Lower leg skin (tissue), 4 donors: Measurements from ENCODE around the gene IMMP2L. TPM values are rescaled to one million over a fixed set of nuclear protein-coding genes. Genes with fewer than 3 reads are reported as not detected.

Source experiments
- DNase-seq, 2 donors: peaks; one replicate each; pipeline ENCODE4 v3.0.0-alpha.2; 2019; ENCODE audit warnings: low spot score in 2 of 2
- H3K4me3 ChIP-seq: fragments of 200-600 bp; sonication (generic); 2 replicates; pipeline ENCODE4 v1.5.1; 2017; ENCODE audit warnings: mild to moderate bottlenecking, low read depth; ENCODE audit not compliant: poor library complexity, severe bottlenecking
- POLR2A ChIP-seq, 2 donors: fragments of 450-650 bp; IDR thresholded peaks; one replicate each; pipeline ENCODE4 v1.6.1; 2016 to 2017; ENCODE audit warnings: antibody characterized with exemption in 2 of 2, mild to moderate bottlenecking in 1 of 2, moderate library complexity in 1 of 2
- WGBS, 2 donors: methylation state at CpG; one replicate each; pipeline ENCODE4 v1.1.5; 2018; 5-methylcytosine and 5-hydroxymethylcytosine counted together
- intact Hi-C: fragments of 100-400 bp; cut with DNase I; formaldehyde crosslinking; loops from one replicate; pipeline ENCODE4 v1.15.0; 2023; ENCODE audit warnings: low total_unique reads
- total RNA-seq, 4 donors: library from RNA; depleted of rRNA; stranded (reverse); fragments of >200 nt; gene quantifications; one replicate each; pipeline ENCODE4 v1.1.0, GENCODE V29; 2016
- TF ChIP-seq, protein P1 (sequence below), 3 donors: fragments of 450-650 bp; IDR thresholded peaks; one replicate each; pipeline ENCODE4 v1.5.1; 2016; ENCODE audit warnings: antibody characterized with exemption in 3 of 3, mild to moderate bottlenecking in 3 of 3, moderate library complexity in 2 of 3

Gene IMMP2L
- total RNA-seq, 4 donors from 2014 or later: 13.6 to 16.8 (median 16.4) TPM

DNA sequence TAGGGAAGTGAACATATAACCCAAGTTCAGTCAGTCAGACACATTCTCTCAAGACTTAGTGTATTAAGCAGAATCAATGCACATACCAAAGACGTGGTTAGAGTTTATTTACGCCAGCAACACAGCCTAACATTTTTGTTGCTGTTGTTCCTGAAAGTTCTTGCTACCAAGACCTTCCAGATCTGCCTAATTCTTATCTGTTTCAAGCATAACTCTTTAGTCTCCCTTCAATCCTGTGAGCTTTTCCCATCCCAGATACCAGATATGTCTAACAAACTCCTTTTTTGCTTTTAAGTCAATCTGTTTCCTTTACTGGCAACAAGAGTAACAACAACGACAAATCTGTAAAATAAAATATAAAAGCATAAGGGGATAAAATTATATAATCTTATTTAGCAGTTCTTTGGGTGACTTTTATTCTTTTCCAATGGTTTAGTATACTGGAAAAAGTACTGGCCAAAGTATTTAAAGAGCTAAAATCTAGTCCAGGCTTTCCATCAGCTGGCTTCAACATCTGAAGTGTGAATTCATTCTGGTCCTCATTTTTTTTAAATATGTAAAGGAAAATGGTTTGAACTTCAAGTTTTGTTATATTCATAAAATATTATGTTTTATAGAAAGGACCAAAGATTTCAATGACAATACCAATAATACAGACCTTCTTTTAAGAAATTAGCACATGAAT lies 193.8 kb downstream of the IMMP2L start:
- intact Hi-C loops: no loop called here
- DNase-seq: no peak
- no peak for TF ChIP-seq POLR2A (IDR thresholded peaks at IDR 0.05)
- TF ChIP-seq, protein P1, sequence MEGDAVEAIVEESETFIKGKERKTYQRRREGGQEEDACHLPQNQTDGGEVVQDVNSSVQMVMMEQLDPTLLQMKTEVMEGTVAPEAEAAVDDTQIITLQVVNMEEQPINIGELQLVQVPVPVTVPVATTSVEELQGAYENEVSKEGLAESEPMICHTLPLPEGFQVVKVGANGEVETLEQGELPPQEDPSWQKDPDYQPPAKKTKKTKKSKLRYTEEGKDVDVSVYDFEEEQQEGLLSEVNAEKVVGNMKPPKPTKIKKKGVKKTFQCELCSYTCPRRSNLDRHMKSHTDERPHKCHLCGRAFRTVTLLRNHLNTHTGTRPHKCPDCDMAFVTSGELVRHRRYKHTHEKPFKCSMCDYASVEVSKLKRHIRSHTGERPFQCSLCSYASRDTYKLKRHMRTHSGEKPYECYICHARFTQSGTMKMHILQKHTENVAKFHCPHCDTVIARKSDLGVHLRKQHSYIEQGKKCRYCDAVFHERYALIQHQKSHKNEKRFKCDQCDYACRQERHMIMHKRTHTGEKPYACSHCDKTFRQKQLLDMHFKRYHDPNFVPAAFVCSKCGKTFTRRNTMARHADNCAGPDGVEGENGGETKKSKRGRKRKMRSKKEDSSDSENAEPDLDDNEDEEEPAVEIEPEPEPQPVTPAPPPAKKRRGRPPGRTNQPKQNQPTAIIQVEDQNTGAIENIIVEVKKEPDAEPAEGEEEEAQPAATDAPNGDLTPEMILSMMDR (IDR thresholded peaks at IDR 0.05): no peak
- 96% methylated on average over 3 of the region's 3 CpGs for WGBS, 2 donors
- H3K4me3 ChIP-seq: no peak overlapping the region

DNA sequence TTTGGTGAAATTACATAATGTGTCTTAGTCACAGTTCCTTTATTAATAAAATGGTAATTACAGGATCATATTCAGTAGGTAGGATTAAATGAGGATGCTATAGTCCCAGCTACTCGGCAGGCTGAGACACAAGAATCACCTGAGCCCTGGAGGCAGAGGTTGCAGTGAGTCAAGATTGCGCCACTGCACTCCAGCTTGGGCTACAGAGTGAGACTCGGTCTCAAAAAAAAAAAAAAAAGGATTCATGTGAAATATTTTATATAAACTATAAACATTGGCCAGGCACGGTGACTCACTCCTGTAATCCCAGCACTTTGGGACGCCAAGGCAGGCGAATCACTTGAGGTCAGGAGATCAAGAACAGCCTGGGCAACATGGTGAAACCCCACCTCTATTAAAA lies 197.9 kb downstream of the IMMP2L start:
- intact Hi-C loops: no loop called here
- H3K4me3 ChIP-seq: no peak overlapping the region
- DNase-seq: peak; percentile 53 to 81
- TF ChIP-seq POLR2A (IDR thresholded peaks at IDR 0.05): no peak
- TF ChIP-seq, protein P1 (IDR thresholded peaks at IDR 0.05): no peak
- 43 to 56% methylated on average over 6 of the region's 6 CpGs for WGBS, 2 donors

DNA sequence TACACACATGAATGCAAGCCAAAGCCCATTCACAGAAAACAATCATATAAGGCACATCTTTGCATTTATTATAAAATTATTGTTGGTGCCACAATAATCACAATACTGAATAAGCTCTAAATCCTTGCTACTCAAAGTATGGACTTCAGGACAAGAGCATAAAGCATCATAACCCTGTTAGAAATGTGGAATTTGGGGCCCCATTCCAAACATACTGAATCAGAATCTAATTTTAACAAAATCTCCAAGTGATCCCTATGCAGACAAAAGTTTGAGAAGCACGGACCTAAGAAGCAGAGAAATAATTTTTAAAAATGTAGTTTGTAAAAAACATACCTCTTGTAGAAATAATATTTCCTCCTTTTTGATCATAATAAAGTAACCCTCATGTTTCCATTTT lies 199.2 kb downstream of the IMMP2L start:
- 34 to 46% methylated on average over 1 of the region's 1 CpG for WGBS, 2 donors
- no peak for DNase-seq

DNA sequence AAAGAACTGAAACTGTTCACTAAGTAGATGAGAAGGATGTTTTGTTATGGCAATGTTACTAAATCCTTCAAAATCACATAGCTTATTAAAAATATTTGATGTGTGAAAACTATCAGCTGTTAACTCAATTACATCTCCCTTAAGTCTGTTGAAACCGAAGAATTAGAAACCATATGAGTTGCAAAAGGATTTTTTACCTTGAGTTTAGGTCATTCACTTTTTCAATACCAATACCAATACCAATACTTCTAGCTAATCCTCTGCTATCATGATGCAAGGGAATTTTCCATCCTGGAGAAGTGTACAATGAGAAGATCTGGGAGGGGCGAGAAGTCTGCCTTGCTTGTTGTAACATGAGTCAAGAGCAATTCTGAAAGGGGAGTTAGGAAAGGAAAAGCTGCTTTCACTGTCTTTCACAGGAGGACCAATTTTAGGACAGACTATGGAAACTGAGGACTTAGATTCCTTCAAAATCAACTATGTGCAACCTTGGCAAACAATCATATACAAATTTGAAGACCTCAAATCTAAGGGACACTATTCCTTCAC lies 199.7 kb downstream of the IMMP2L start:
- DNase-seq: no peak
- TF ChIP-seq POLR2A (IDR thresholded peaks at IDR 0.05): no peak
- TF ChIP-seq, protein P1 (IDR thresholded peaks at IDR 0.05): no peak
- WGBS, 2 donors: 69 to 74% methylated on average over 2 of the region's 2 CpGs
- no peak overlapping the region for H3K4me3 ChIP-seq
- intact Hi-C loops: no loop called here

More for the DNA sequence above, 199.2 kb downstream of the IMMP2L start:
- intact Hi-C loops: no loop called here
- TF ChIP-seq, protein P1 (IDR thresholded peaks at IDR 0.05): no peak
- TF ChIP-seq POLR2A (IDR thresholded peaks at IDR 0.05): no peak
- H3K4me3 ChIP-seq: no peak overlapping the region

DNA sequence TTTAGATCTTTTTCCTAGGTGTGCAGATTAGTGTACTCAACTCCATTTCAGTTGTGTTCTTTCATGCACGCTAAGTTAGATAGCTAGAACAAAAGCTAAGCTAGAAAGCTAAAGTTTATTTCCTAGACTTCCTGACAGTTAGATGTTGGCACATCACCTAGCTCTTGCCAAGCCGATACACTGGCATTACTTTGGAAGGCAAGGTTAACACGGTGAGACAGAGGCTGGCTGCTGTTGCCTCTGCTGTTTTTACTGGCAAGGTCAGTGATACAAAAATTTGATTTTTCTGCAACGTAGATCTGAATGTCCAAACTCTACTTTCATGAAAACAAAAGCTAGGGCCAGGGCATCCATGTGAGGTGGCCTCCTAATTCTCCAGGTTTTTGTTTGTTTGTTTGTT lies 203.4 kb downstream of the IMMP2L start:
- no peak overlapping the region for H3K4me3 ChIP-seq
- 51 to 52% methylated on average over 4 of the region's 4 CpGs for WGBS, 2 donors
- TF ChIP-seq, protein P1 (IDR thresholded peaks at IDR 0.05): no peak
- no peak for TF ChIP-seq POLR2A (IDR thresholded peaks at IDR 0.05)
- intact Hi-C loops: no loop called here
- DNase-seq: no peak
